Measurements from ENCODE around the gene ASPG.

Gene ASPG

DNA sequence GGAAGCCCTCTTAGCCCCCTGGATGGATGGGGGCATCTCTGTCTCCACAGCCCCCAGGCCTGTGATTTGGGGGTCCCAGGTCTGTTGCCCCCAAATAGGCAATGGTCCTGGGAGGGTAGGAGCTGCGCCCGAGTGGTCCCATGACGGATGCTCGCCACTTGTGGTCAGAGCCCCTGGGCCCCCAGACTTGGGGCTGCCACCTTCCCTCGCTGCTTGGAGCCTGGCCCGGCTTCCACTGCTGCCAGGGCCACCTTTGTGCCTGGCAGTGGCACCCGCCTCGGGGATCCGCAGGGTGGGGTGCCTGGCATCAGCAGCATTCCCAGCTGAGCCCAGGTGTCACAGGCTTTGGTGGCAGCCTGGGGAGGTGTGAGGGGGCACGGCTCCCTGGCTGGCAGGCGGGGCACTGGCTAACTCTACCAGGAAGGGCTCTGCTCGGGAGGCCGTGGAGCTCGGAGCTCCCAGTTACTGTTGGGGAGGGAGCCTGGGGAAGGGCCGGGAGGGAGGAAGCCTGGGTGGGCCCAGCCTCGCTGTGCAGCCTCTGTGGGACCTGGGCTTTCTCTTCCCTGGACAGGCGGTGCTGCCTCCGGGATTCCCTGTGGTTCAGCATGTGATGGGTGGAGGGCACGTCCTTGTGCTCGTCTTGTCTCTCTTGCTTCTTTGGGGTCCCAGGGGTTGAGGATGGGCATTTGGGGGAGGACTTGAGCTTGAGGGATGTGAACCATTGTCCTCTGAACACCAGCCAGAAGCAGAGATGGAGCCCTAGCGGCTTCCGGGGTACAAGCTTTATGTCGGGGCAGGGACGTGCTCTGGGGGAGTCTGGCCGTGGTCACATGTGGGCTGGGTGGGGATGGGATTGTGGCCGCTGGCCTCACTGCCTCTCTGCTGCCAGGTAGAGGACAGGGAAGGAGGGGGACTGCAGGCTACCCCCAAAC lies 58.3 kb downstream of the ASPG start:
- Histone ChIP-seq H3K36me3 (peaks cover 0 to 5% (median 0%) of the 10 kb centered on the region in 11 experiments; a peak in 1 of 22 replicates), H3K4me3 (no peak overlapping the region), H3K4me1 (peaks cover 10 to 74% (median 42%) of the 10 kb centered on the region in 10 experiments; a peak in 19 of 20 replicates), H3K4me2 (no peak overlapping the region), H4K20me1 (peaks cover 0 to 98% (median 84%) of the 10 kb centered on the region in 11 experiments; a peak in 18 of 22 replicates), H3K9ac (peak overlapping the region in 2 of 11 experiments; percentile 3 to 37; a peak in 4 of 22 replicates), H3K27ac (no peak overlapping the region), H3K27me3 (peaks cover 0 to 12% (median 3%) of the 10 kb centered on the region in 11 experiments; a peak in 9 of 22 replicates), H3K9me3 (replicated peaks in 1 of 11) (no peaks in the 10 kb centered on the region)
- no peak for TF ChIP-seq Cebpa-rat (IDR thresholded peaks at IDR 0.05)

DNA sequence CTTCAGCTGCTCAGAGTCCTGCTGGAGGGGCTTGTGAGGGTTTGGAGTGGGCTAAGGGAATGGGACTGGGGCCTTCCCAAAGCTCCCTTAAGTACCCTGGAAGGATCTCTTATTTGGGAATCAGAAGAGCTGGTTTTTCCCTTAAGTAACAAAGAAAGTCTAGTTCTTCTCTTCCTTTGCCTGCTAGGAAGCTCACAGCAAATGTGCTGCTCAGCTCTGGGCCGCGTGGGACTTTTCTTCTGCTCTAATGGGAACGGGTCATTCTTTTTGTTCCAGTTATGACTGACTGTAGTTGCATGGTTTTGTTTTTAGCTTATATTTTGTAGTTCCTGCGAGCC lies 58.9 kb downstream of the ASPG start:
- peaks cover 0 to 98% (median 85%) of the 10 kb centered on the region in 11 experiments; a peak in 18 of 22 replicates for H4K20me1 ChIP-seq
- H3K4me3 ChIP-seq: no peak overlapping the region
- no peak for TF ChIP-seq Cebpa-rat (IDR thresholded peaks at IDR 0.05)
- peaks cover 0 to 6% (median 0%) of the 10 kb centered on the region in 11 experiments; a peak in 5 of 22 replicates for H3K27me3 ChIP-seq
- no peaks in the 10 kb centered on the region for H3K9me3 ChIP-seq (replicated peaks in 1 of 11)
- H3K9ac ChIP-seq: no peak overlapping the region; a peak in 1 of 22 replicates
- peaks cover 11 to 74% (median 42%) of the 10 kb centered on the region in 10 experiments for H3K4me1 ChIP-seq
- H3K36me3 ChIP-seq: peaks cover 0 to 5% (median 0%) of the 10 kb centered on the region in 11 experiments; a peak in 1 of 22 replicates
- H3K4me2 ChIP-seq: no peak overlapping the region
- H3K27ac ChIP-seq: no peak overlapping the region

DNA sequence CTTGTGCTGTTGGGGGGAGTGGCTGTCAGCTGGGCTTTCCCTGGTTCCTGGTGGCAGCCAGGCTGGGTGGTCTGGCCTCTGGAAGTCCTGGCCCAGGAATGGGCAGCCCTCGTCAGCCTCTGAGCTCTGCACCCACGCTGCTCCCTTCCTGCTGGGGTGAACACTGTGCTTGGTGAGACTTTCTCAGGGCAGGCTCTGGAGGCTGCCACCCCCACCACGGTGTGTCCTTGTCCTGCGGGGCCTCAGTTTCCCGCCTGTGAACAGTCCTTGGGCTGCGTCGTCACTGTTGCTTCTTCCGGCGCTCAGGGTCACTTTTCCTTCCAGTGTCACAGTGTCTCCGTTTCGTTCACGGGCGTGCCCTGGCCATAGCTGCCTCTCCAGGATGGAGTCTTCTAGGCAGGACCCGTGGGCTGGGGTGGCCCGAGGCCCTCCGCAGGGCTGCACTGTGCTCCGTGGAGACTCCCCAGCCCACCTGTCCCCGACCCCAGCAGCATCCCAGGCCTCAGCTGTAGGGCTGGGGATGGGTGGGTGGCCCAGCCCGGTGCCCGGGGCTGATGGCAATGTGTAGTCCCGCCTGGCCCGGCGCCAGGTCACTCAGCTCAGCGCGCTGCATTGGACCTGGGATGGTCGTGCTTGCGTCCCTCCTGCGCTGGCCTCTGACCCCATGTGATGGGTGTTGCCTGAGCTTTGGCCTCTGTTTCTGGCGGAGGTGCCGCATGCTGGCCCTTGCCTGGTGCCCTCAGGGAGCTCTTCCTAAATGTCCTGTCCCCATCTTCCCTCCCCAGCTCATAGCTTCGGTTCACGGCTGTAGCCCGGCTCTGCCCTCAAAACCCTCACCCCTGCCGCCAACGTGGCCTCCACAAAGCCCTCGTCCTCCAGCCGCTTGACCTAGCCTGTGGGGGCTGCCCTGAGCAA lies 59.7 kb downstream of the ASPG start:
- Histone ChIP-seq H4K20me1 (peaks cover 0 to 95% (median 80%) of the 10 kb centered on the region in 11 experiments; a peak in 18 of 22 replicates), H3K4me3 (no peak overlapping the region), H3K4me1 (peaks cover 13 to 72% (median 40%) of the 10 kb centered on the region in 10 experiments), H3K9me3 (replicated peaks in 1 of 11) (no peaks in the 10 kb centered on the region), H3K4me2 (no peak overlapping the region), H3K36me3 (peaks cover 0 to 5% (median 0%) of the 10 kb centered on the region in 11 experiments; a peak in 1 of 22 replicates), H3K27ac (no peak overlapping the region), H3K9ac (no peak overlapping the region), H3K27me3 (no peaks in the 10 kb centered on the region; a peak in 1 of 22 replicates)
- no peak for TF ChIP-seq Cebpa-rat (IDR thresholded peaks at IDR 0.05)

DNA sequence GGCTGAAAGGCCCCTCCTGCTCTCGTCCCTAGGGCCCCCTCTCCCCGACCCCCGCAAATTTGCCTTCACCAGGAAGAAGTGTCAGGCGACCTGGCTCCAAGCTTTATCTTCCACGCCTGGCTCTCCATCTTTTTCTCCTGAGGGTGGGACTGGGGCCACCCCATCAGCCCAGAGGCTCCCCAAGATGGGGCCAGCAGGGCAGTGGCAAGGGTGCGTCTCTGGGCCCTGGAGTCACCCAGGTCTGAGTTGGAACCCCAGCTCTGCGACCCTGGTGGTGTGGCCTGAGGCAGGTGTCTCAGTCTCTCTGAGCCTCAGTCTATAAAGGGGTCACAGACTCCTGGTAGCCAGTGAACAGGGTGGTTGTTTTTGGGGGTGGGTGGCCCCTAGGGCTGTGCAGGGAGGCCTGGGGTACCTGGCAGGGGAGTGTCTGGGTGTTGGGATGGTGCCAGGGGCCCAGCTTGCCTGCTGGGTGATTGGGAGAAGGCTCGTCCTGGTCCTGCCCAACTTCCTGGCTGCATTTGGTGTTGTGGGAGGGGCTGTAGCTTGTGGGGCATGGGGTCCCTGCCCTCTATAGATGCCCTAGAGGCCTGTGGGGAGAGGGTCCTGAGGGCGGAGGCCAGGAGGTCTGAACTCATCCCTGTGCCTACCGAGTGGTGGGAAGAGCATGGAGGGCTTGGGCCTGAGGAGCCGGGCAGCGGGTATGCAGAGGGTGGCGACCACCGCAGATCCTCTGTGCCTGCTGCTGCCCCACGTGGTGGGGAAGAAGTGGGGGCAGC lies 60.5 kb downstream of the ASPG start:
- Histone ChIP-seq H3K27me3 (no peaks in the 10 kb centered on the region), H3K4me1 (peaks cover 21 to 72% (median 40%) of the 10 kb centered on the region in 10 experiments)
- TF ChIP-seq Cebpa-rat (IDR thresholded peaks at IDR 0.05): no peak

DNA sequence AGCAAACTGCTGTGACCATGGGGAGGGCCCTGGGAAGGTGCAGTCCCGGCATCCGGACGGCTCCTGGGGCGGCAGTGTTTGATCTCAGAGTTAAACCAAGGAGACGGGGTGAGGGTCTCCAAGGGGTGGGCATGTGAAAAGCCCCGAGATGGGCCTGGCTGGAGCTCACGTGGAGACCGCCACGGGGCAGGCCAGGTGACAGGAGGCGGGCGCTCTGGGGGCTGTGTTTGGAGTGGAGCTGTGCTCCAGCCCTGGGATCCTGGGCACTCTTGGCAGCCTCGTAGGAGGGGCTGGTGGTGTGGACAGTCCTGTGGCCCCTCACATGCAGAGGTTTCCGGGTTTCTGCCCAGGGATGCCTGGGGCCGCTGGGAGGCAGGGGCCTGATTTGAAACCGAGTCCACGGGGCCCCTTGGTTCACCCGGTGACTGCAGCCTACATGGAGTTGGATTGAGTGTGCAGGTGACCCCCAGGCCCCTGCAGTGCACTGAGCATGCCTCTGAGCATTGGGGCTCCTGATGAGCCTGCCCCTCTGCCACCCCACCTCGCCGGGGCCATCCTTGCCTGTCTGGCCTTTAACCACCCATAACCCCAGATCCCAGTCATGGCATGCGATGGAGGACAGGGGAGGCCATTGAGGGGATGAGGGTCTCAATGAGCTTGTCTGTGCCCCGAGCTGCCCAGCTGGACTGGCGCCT lies 61.3 kb downstream of the ASPG start:
- 0 out of 22 replicates have a peak overlapping the region, but pooled peaks of 1 of the 11 experiments have one; percentile 10 for H3K4me2 ChIP-seq
- H3K4me3 ChIP-seq: no peak overlapping the region
- H3K27ac ChIP-seq: no peak overlapping the region
- H3K9me3 ChIP-seq (replicated peaks in 1 of 11): no peaks in the 10 kb centered on the region
- peaks cover 0 to 5% (median 0%) of the 10 kb centered on the region in 11 experiments; a peak in 4 of 22 replicates for H3K36me3 ChIP-seq
- H3K9ac ChIP-seq: 0 out of 22 replicates have a peak overlapping the region, but pooled peaks of 1 of the 11 experiments have one; percentile 18
- no peaks in the 10 kb centered on the region for H3K27me3 ChIP-seq
- H4K20me1 ChIP-seq: peaks cover 0 to 95% (median 77%) of the 10 kb centered on the region in 11 experiments; a peak in 18 of 22 replicates
- H3K4me1 ChIP-seq: peaks cover 23 to 68% (median 37%) of the 10 kb centered on the region in 10 experiments
- no peak for TF ChIP-seq Cebpa-rat (IDR thresholded peaks at IDR 0.05)

More for the DNA sequence above, 60.5 kb downstream of the ASPG start:
- no peak overlapping the region for H3K27ac ChIP-seq
- peaks cover 0 to 5% (median 0%) of the 10 kb centered on the region in 11 experiments; a peak in 1 of 22 replicates for H3K36me3 ChIP-seq
- H4K20me1 ChIP-seq: peaks cover 0 to 95% (median 80%) of the 10 kb centered on the region in 11 experiments; a peak in 18 of 22 replicates
- no peaks in the 10 kb centered on the region for H3K9me3 ChIP-seq (replicated peaks in 1 of 11)
- H3K9ac ChIP-seq: no peak overlapping the region
- H3K4me2 ChIP-seq: no peak overlapping the region
- H3K4me3 ChIP-seq: no peak overlapping the region

DNA sequence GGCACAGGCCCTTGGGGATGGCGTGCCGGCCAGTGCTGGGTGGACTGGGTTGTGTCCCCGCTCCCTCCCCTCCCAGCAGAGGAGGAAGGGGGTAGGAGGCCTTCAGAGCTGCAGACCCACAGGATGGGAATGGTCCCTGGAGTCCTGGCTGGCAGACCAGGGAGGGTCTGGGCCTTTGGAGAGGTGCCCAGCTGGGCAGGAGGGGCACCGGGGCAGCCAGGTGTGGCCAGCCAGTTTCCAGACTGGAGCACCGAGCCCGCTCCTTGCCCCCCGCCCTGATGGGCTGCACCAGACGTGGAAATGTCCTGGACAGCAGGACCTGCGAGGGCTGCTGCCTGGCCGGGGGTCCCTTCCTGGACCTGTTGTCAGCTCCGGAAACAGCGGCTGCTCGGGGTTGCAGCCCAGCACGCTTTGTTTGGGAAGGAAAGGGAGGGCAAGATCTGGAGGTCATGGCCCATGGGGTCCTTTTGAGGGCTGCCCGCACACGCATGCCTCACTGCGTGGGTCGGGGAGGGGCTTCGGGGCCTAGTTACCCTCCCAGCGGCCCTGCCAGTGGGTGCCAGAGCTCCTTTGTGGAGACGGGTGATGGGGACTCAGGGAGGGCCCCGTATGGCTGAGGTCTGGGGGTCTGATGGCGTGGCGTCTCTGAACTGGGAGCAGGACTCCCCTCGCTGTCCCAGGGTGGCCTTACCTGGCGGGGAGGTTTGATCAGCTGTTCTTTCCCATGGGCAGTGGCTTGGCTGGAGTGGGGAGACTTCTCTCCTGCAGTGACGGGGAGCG lies 62.0 kb downstream of the ASPG start:
- H3K4me1 ChIP-seq: peaks cover 23 to 65% (median 31%) of the 10 kb centered on the region in 10 experiments
- peak overlapping the region in 2 of 11 experiments; percentile 5 to 10; a peak in 2 of 22 replicates for H3K4me2 ChIP-seq
- no peak overlapping the region for H3K4me3 ChIP-seq
- H4K20me1 ChIP-seq: peaks cover 0 to 95% (median 73%) of the 10 kb centered on the region in 11 experiments; a peak in 17 of 22 replicates
- TF ChIP-seq Cebpa-rat (IDR thresholded peaks at IDR 0.05): no peak
- H3K9ac ChIP-seq: peak overlapping the region in 2 of 11 experiments; percentile 10 to 18; a peak in 1 of 22 replicates
- H3K36me3 ChIP-seq: peaks cover 0 to 10% (median 4%) of the 10 kb centered on the region in 11 experiments; a peak in 8 of 22 replicates
- no peak overlapping the region; a peak in 1 of 22 replicates for H3K27ac ChIP-seq
- H3K9me3 ChIP-seq (replicated peaks in 1 of 11): no peaks in the 10 kb centered on the region
- H3K27me3 ChIP-seq: no peaks in the 10 kb centered on the region

Data from BLaER1 treated with 17β-estradiol and CSF1 and Interleukin-3, amounts not matched to agents 10 nM and 100 nM (cell line).